HCT116 (cell line): Measurements from ENCODE around the gene MFSD8.

Source experiments
- CTCF ChIP-seq, 3 experiments: fragments of 200-600 bp in 1 of 3; sonication (generic) in 1 of 3; IDR thresholded peaks in 2 of 3; conservative IDR thresholded peaks in 1 of 3; 2 replicates each; pipeline ENCODE4 v1.5.1; 2012 to 2017; ENCODE audit warnings: low read depth in 2 of 3, low read length in 2 of 3, antibody characterized with exemption in 1 of 3, borderline replicate concordance in 1 of 3, control low read depth in 1 of 3, mild to moderate bottlenecking in 1 of 3, mixed read lengths in 1 of 3, mixed run types in 1 of 3, moderate library complexity in 1 of 3; ENCODE audit not compliant: insufficient read depth in 1 of 3
- EZH2 ChIP-seq: fragments of 200-600 bp; sonication (generic); IDR thresholded peaks from 2 replicates; pipeline ENCODE4 v1.6.1; 2017; ENCODE audit warnings: antibody characterized with exemption, mixed run types
- POLR2A ChIP-seq: IDR thresholded peaks from 2 replicates; pipeline ENCODE4 v1.7.0; 2011; ENCODE audit warnings: borderline replicate concordance; ENCODE audit not compliant: insufficient read depth, insufficient read length; ENCODE audit errors: extremely low read depth
- POLR2AphosphoS5 ChIP-seq: IDR thresholded peaks from 2 replicates; pipeline ENCODE4 v1.6.1; 2011; ENCODE audit warnings: mild to moderate bottlenecking, low read depth, low read length, moderate library complexity
- SIN3A ChIP-seq: IDR thresholded peaks from 2 replicates; pipeline ENCODE4 v1.6.1; 2012; ENCODE audit warnings: low read depth
- SRF ChIP-seq: IDR thresholded peaks from 2 replicates; pipeline ENCODE4 v1.6.1; 2012; ENCODE audit warnings: low read depth
- ZBTB33 ChIP-seq: IDR thresholded peaks from 2 replicates; pipeline ENCODE4 v1.6.1; 2011; ENCODE audit warnings: mild to moderate bottlenecking, low read length, moderate library complexity; ENCODE audit not compliant: insufficient replicate concordance; ENCODE audit errors: extremely low read depth
- ZFX ChIP-seq: fragments of 450-650 bp; IDR thresholded peaks from 2 replicates; pipeline ENCODE4 v1.6.1; 2017

- no peak for TF ChIP-seq POLR2A
- no peak for TF ChIP-seq POLR2AphosphoS5
- 0 out of 6 replicates have a peak, but pooled peaks of 2 of the 3 experiments have one; percentile 4 to 21 for TF ChIP-seq CTCF (IDR thresholded peaks at IDR 0.05 in 2 of 3, conservative IDR thresholded peaks at IDR 0.05 in 1 of 3; ENCODE audit: borderline replicate concordance in 1 of 3, insufficient read depth in 1 of 3, low read depth in 2 of 3, low read length in 2 of 3)
- no peak for TF ChIP-seq EZH2
- TF ChIP-seq ZFX, result no peak
- no peak for TF ChIP-seq SIN3A
- no peak for TF ChIP-seq ZBTB33
- no peak for TF ChIP-seq SRF
These were observed 21.0 kb upstream of the MFSD8 start for GRCh38 chr4:127985989-127986388.
